HG03135 (cell line): ENCODE results near the gene SLC25A45.

Source experiments
- ATAC-seq: cut with Tn5 transposase; IDR thresholded peaks from one replicate; pipeline ENCODE4 v1.9.1; 2021; ENCODE audit warnings: mild to moderate bottlenecking, moderate library complexity; ENCODE audit not compliant: unreplicated experiment

The SLC25A45 gene

GRCh38 chr11:65404638-65405339 lies 22.3 kb upstream of the SLC25A45 start:
- ATAC-seq, result no peak

- ATAC-seq, result no peak
These were observed 21.8 kb upstream of the SLC25A45 start for GRCh38 chr11:65404210-65404609.

GRCh38 chr11:65403607-65404121 lies 21.2 kb upstream of the SLC25A45 start:
- no peak for ATAC-seq

- no peak for ATAC-seq
These were observed 20.3 kb upstream of the SLC25A45 start for GRCh38 chr11:65402790-65403189.

- ATAC-seq, result no peak
These were observed 19.4 kb upstream of the SLC25A45 start for GRCh38 chr11:65401803-65402248.

- no peak for ATAC-seq
These were observed 18.8 kb upstream of the SLC25A45 start for GRCh38 chr11:65401073-65401802.

GRCh38 chr11:65400307-65401072 lies 18.0 kb upstream of the SLC25A45 start:
- no peak for ATAC-seq

- ATAC-seq, result no peak
These were observed 17.4 kb upstream of the SLC25A45 start for GRCh38 chr11:65399845-65400244.

GRCh38 chr11:65399249-65399648 lies 16.8 kb upstream of the SLC25A45 start:
- ATAC-seq, result no peak

- ATAC-seq, result no peak
These were observed 16.0 kb upstream of the SLC25A45 start for GRCh38 chr11:65398362-65398910.

- no peak for ATAC-seq
These were observed 14.6 kb upstream of the SLC25A45 start for GRCh38 chr11:65396769-65397745.

GRCh38 chr11:65395961-65396530 lies 13.6 kb upstream of the SLC25A45 start:
- no peak for ATAC-seq

GRCh38 chr11:65394125-65394536 lies 11.7 kb upstream of the SLC25A45 start:
- no peak for ATAC-seq

GRCh38 chr11:65393513-65394079 lies 11.2 kb upstream of the SLC25A45 start:
- ATAC-seq, result no peak

GRCh38 chr11:65392899-65393298 lies 10.5 kb upstream of the SLC25A45 start:
- no peak for ATAC-seq

- no peak for ATAC-seq
These were observed 9.9 kb upstream of the SLC25A45 start for GRCh38 chr11:65392186-65392829.

- ATAC-seq, result no peak
These were observed 8.6 kb upstream of the SLC25A45 start for GRCh38 chr11:65390996-65391395.

- no peak for ATAC-seq
These were observed 7.9 kb upstream of the SLC25A45 start for GRCh38 chr11:65390099-65390941.
